Transverse colon (tissue), 4 donors: Measurements from ENCODE around the gene FYCO1.

Experiments
- EP300 ChIP-seq: sonication (generic); formaldehyde crosslinking; IDR thresholded peaks from one replicate; pipeline ENCODE4 v1.6.1; 2017; ENCODE audit warnings: antibody characterized with exemption, low read depth
- POLR2A ChIP-seq: fragments of 450-650 bp; IDR thresholded peaks from one replicate; pipeline ENCODE4 v1.6.1; 2016; ENCODE audit warnings: antibody characterized with exemption, mild to moderate bottlenecking, moderate library complexity
- POLR2AphosphoS5 ChIP-seq, 3 donors: sonication (generic); formaldehyde crosslinking; IDR thresholded peaks; one replicate each; pipeline ENCODE4 v1.6.1; 2016; ENCODE audit warnings: antibody characterized with exemption in 3 of 3
- TF ChIP-seq, protein P1 (sequence below), 5 experiments: fragments of 200-600 bp in 3 of 5; fragments of 450-650 bp in 2 of 5; sonication (generic) in 3 of 5; IDR thresholded peaks; 1 replicate in 2 of 5; 2 replicates in 3 of 5; pipeline ENCODE4 v1.5.1; 2016 to 2017; ENCODE audit warnings: antibody characterized with exemption in 5 of 5, inconsistent platforms in 3 of 5, mild to moderate bottlenecking in 2 of 5, moderate library complexity in 1 of 5

DNA sequence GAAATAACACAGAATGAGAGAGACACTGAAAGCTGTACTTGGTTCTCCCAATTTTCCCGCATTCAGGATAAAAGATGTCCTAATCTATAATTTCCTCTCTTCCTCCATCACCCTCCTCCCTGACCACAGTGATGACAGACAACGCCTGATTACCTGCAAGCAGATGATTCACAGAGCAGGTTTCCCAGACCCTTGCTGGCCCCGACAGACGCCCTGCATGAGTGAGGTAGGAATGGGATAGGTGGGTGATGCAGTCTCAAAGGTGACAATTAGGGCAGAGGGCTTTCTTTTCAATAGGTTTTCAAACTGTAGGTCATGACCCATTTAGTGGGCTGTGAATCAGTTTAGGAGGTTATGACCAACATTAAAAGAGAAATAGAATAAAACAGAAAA, 57.6 kb downstream of the FYCO1 start:
- no peak for TF ChIP-seq EP300
- TF ChIP-seq, protein P1, sequence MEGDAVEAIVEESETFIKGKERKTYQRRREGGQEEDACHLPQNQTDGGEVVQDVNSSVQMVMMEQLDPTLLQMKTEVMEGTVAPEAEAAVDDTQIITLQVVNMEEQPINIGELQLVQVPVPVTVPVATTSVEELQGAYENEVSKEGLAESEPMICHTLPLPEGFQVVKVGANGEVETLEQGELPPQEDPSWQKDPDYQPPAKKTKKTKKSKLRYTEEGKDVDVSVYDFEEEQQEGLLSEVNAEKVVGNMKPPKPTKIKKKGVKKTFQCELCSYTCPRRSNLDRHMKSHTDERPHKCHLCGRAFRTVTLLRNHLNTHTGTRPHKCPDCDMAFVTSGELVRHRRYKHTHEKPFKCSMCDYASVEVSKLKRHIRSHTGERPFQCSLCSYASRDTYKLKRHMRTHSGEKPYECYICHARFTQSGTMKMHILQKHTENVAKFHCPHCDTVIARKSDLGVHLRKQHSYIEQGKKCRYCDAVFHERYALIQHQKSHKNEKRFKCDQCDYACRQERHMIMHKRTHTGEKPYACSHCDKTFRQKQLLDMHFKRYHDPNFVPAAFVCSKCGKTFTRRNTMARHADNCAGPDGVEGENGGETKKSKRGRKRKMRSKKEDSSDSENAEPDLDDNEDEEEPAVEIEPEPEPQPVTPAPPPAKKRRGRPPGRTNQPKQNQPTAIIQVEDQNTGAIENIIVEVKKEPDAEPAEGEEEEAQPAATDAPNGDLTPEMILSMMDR (IDR thresholded peaks at IDR 0.05), result no peak
- TF ChIP-seq POLR2A, result no peak
- TF ChIP-seq POLR2AphosphoS5 (IDR thresholded peaks at IDR 0.05), result no peak
